Fibroblast of upper back skin (primary cell): ENCODE measurements around the gene GRM5.
A peak's percentile ranks its signal among the peaks of the same experiment; 100 is the strongest.

ENCODE experiments used
- DNase-seq: peaks from one replicate; pipeline ENCODE4 v3.0.0-alpha.2; 2013

The GRM5 gene

GRCh38 chr11:88603091-88603867 is 462.5 kb downstream of the GRM5 start:
- peak; percentile 80 for DNase-seq

- DNase-seq: no peak
These were observed 468.4 kb downstream of the GRM5 start for GRCh38 chr11:88597387-88597786.

- no peak for DNase-seq
These were observed 469.0 kb downstream of the GRM5 start for GRCh38 chr11:88596786-88597185.

- DNase-seq: no peak
These were observed 471.4 kb downstream of the GRM5 start for GRCh38 chr11:88594274-88594950.

- DNase-seq: peak; percentile 73
These were observed 475.4 kb downstream of the GRM5 start for GRCh38 chr11:88590361-88590760.

DNA sequence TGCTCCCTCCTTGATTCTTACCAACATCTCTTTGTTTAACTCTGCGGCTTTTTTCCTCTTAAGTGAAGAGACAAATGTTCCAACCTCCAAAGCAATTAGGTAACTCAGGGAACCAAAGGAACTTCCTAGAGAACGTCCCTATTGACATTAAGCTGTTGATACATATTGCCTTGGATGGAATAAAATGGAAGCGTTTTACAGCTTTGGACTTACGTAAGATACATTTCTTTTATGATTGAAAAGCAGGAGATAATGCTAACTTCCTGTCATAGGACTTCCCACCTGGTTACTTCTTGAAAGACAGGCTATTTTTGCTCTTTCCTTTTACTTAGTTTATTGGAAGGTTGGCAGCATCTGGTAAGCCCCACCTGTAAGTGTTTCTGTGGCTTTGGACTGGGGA is 482.5 kb downstream of the GRM5 start:
- DNase-seq: no peak

- no peak for DNase-seq
These were observed 486.3 kb downstream of the GRM5 start for GRCh38 chr11:88579466-88579865.

DNA sequence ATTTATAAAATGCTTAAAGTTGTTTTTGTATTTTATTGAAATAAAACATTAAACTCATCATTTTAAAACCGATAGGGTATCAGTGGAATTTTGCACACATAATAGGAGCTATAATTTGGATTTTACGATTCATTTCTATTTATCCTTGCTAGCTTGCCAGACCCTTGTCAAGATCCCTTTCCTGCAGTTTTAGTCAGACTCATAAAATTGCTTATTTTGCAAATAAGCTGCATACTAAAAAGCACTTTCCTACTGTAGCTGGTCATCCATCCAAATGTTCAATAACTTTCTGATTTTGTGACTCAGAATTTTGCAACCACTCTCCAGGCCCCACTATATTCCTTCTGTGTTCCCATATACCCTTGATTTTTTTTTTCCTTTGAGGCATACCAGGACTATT is 489.0 kb downstream of the GRM5 start:
- DNase-seq: no peak

- no peak for DNase-seq
These were observed 489.9 kb downstream of the GRM5 start for GRCh38 chr11:88575916-88576315.

DNA sequence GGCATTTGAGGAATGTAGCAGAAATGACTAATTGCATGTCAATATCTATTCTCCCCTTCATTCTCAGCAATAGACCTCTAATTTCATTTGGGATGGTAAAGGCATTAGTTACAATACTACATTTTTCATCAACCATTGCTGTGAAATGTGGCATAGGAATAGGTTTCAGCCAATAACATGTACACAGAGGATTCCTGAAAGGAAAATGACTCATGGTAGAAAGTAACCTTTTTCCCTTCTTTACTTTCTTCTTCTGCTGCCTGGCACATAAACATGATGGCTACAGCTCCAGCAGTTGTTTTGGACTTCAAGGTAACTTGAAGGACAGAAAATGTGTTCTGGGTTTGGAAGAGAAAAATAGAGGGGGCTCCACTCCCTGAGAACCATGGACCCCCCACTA is 496.4 kb downstream of the GRM5 start:
- DNase-seq: no peak

- peak; percentile 93 for DNase-seq
These were observed 510.0 kb downstream of the GRM5 start for GRCh38 chr11:88555829-88556202.

DNA sequence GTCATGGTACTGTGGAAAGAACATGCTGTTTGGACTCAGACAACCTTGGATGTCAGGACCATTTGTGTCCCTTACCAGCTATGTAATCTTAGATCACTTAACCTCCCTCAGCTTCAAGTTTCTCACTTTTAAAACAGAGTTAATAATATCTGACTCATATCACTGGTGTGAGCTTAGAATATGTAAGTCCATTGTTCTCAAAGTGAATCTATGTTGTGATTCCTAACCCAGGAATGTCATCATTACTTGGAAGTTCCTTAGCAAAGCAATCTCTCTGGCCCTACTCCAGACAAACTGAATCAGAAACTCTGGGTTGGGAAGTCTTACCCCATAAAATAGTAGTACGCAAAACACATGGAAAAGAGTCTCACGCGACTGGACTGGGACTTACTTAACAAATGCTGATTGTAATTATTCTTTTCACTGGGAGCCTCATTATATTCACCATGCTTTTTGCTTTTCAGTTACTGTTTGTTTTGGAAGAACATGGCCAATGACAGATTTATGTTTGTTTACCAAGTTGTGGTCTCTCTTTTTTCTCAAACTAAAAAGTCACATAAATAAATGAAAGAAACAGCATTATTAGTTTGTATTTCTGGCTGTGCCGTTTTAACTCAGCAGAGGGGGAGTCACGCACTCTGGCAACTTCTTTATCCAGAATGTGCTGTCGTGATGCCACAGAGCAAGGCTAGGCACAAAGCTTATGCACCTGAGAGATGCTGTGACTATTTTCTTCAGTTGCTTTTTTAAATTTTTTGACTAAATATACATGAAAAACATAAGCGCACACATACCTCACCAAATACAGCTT is 510.6 kb downstream of the GRM5 start:
- peak; percentile 99 for DNase-seq

DNA sequence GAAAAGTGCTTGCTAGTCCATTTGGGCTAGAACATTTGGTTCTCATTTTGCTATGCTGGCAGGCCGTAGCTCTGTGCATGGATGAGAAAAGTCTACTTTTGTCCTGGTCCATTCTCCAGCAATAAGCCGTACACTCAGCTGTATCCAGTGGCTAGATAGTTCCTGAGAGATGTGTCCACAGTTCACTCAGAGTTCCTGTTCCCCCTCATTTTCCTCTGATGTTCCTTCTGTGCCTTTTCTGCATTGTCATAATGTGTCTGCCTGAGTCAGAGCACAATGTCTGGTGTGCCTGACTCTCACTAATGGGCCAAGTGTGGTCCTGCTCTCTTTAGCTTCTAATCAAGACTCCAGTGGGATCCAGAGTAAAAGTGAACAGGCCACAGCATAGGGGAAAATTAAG is 512.6 kb downstream of the GRM5 start:
- DNase-seq: peak; percentile 41

DNA sequence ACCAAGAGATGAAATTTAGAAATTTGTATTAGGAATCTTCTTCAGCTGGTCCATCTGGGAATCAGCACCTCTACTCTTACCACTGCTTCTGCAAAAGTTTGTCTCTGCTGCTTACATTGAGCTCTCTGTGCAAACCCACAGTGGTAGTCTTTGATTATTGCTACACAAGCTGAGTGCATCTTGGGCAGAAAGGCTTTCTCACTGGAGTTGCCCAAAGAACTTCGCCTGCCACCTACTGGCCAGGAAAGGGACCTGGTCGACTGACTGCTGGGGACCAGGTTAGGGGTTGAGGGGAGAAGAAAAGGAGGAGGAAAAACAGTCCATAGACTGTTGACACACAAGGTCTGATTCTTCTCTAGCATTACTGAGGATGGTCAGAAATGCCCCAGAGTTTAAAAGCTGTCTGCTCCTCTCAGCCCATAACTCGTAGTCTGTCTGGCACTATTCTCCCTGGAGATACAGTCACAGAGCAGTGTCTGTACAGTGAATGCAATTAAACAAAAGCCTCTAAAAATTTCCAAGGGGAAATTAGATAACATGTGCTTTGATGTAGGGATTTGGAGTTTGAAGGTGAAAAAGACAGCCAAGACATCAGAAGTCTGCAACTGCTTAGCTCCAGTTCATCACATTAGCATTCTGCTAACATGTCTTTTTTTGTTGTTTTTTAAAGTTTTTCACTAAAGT is 513.3 kb downstream of the GRM5 start:
- peak; percentile 49 for DNase-seq

DNA sequence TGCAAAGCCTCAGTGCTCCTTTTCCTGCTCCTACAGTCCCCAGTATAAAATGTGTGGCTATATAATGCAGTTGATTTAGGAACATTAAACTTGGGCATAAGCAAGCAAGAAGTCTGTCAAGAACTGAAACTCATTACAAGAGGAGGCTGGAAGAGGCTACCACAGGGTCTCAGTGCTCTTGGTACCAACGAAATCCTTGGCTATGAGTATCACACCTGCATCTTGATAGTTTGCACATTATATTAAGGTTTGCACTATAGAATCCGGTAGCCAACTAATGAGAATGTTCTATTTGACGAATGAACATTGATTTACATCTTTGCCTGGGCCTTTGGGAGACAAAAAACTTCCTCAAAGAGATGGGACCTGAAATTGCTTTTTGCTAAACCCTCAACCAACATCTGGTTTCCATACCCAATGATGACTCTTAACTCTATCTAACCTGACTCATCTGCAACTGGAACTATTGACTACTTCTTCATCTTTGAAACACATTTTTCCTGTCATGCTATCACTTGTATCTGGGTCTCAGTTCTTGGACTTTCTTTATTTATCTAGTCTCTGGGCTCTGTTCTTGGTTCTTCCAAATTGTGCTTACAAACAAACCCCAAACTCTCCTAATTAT is 521.0 kb downstream of the GRM5 start:
- DNase-seq: peak; percentile 63

DNA sequence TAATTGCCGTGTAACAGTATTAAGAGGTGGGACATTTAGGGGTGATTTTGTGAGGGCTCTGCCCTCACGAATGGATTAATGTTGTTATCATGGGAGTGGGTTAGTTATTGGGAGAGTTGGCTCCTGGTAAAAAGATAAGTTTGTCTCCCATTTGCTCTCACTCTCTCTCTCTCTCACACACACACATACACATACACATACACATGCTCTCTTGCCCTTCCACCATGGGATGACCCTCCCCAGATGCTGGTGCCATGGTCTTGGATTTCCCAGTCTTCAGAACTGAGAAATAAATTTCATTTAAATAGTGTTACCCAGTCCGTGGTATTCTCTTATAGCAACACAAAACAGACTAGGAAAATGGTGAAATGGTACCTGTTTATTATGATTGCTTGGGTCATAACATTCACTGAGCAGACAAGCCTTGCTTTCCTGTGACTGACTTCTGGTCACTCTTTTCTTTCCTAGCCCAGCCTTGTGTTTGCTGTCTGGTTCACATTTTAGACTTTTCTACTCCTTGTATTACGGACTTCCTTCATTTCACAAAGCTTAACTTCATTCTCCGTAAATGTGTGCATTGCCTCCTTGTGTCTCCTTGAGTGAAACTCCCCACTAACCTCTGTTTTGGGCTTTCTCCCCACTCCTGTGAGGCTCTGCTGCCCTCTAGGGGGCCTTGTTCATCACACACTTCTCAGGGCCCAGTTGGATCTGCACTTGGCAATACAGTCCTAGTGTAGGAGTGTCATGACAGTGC is 521.7 kb downstream of the GRM5 start:
- DNase-seq: peak; percentile 93

GRCh38 chr11:88541006-88541405 is 524.8 kb downstream of the GRM5 start:
- DNase-seq: no peak

DNA sequence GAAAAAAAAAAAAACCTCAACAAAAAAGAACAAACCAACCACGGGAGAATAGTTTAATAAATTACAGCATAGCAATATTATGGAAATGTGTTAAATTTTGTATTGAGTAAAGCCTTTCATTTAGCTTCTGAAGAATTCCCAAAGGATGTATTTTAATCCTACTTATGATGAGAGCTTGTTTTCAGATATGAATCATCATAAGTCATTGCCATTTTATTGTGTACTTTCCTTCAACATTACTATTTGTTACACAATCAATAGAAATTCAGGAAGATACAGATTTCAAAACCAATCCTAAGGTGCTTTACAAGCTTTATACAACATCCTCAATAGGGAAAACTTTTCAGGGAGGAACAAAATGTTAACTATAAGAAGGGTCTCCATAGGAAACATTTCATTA is 527.7 kb downstream of the GRM5 start:
- DNase-seq: peak; percentile 60

DNA sequence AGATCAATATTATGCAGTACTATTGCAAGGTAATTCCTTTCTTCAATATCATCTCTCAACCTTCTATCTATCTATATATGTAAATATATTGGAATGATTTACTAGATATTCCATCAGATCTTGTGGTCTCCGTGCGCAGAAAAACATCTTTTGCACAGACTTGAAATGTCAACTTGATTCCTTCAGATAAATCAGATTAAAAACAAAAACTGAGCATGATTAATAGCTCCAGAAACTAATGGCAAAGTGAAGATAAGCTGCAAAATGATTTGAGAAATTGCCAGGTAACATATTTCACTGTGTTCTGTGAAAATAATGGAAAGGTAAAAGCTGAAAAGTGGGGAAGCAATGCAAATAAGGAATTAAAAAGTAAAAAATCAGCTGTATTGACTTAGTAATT is 528.2 kb downstream of the GRM5 start:
- DNase-seq: no peak

DNA sequence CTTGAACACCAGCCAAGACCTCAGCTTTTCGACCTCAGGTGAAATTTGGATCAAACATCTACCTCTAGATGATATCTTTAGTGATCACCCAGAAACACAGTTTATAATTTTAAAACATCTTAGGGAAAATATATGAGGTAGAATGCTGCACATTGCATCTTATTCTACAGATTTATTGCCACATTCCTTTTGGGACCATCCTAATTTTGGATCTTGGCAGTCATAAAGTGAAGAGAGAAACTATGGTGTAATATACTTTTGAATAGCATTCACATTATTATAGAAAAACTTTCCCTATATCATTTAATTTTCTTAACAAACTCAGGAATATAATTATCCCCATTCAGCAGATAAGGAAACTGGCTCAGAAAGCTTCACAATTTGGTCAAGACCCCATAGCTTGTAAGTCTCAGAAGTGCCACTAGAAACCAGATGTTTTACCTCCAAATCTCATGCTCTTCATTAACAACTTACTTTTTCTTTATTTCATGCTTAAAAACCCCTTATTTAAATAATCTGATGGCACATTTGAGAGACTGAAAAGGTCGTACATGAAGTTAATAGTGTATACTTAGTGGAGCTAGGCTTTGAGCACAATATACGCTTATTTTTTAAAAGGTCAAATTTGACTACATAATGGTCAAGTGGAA is 529.0 kb downstream of the GRM5 start:
- no peak for DNase-seq

DNA sequence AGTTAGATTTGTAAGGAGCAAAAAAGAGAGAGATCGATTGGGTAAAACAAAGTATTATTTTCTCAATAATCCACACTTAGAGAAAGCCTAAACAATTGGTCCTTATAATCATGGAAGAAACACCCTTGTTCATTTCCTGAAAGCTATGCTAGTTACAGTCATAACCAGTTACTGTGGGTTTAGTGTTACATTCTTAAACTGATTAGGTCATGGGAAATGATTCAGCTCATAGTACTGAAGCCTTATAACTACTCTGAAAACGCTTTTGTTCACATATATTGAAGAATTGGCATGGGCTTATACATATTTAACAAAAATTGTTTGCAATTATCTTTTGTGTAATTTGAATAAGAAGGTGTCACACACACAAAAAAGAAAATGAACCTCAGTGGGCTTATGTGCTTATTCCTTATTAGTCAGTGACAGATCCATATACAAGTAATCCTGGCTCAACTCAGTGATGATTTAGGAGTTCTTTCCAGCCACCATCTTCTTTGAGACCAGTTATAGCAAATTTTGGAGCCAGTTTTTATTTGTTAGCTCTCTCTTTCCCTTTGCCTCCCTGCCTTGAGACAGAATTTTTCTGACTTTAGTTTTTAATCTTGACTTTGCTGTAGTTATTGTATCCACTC is 529.8 kb downstream of the GRM5 start:
- DNase-seq: peak; percentile 89
